Peyer's patch (tissue), 4 donors: ENCODE measurements around the gene MYO1B. TPM values are rescaled to one million over a fixed set of nuclear protein-coding genes. Genes with fewer than 3 reads are reported as not detected.

Experiments used
- DNase-seq, 3 donors: peaks; one replicate each; pipeline ENCODE4 v3.0.0-alpha.2; 2017 to 2019
- H3K27ac ChIP-seq, 4 donors: fragments of 200-600 bp; sonication (generic); one replicate each; pipeline ENCODE4 v1.5.1; 2016 to 2019
- H3K27me3 ChIP-seq, 2 donors: fragments of 200-600 bp; sonication (generic); one replicate each; pipeline ENCODE4 v1.5.1; 2019
- H3K36me3 ChIP-seq, 3 donors: fragments of 200-600 bp; sonication (generic); one replicate each; pipeline ENCODE4 v1.5.1; 2016 to 2019
- H3K4me1 ChIP-seq, 4 donors: fragments of 200-600 bp; sonication (generic); one replicate each; pipeline ENCODE4 v1.5.1; 2016 to 2019
- H3K4me3 ChIP-seq, 4 donors: fragments of 200-600 bp; sonication (generic); 1 replicate in 3 of 4; 2 replicates in 1 of 4; pipeline ENCODE4 v1.5.1; 2016 to 2019; ENCODE audit warnings: mild to moderate bottlenecking in 1 of 4
- H3K9me3 ChIP-seq, 4 donors: fragments of 200-600 bp; sonication (generic); one replicate each; pipeline ENCODE4 v1.5.1; 2016 to 2019; ENCODE audit warnings: mild to moderate bottlenecking in 1 of 4
- POLR2A ChIP-seq, 2 donors: fragments of 450-650 bp; IDR thresholded peaks; one replicate each; pipeline ENCODE4 v1.5.1; 2017; ENCODE audit warnings: antibody characterized with exemption in 2 of 2, mild to moderate bottlenecking in 2 of 2, moderate library complexity in 2 of 2
- total RNA-seq, 4 donors: library from RNA; depleted of rRNA; stranded (reverse); fragments of >200 nt; gene quantifications; one replicate each; pipeline ENCODE4 v1.1.0, GENCODE V29; 2016
- TF ChIP-seq, protein P1 (sequence below), 6 experiments: fragments of 450-650 bp in 4 of 6; fragments of 200-600 bp in 2 of 6; sonication (generic) in 1 of 6; IDR thresholded peaks; one replicate each; pipeline ENCODE4 v1.5.1; 2017 to 2019; ENCODE audit warnings: antibody characterized with exemption in 6 of 6, mild to moderate bottlenecking in 3 of 6, moderate library complexity in 1 of 6

MYO1B gene
- total RNA-seq, 4 donors from 2014 or later, result 13.1 to 25.5 (median 19.4) TPM

DNA sequence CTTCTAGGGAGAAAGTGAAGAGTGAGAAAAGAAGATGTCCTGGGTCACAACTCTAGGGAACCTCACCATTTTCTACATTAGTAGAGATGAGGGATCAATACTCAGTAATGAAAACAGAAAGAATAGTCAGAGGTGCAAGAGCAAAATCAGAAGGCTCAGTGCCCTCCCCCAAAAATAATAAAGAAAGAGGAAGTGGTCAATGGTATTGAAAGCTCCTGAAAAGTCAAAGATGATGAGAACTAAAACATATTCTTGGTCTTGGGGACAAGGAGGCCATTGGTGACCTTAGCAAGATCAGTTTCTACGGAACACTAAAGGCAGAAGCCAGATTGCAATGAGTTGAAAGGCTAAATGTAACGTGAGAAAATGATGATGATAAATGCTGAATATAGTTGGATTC, 24.5 kb upstream of the MYO1B start:
- Histone ChIP-seq H3K27ac (no peak overlapping the region), H3K36me3 (no peaks in the 10 kb centered on the region), H3K9me3 (no peaks in the 10 kb centered on the region), H3K27me3 (no peaks in the 10 kb centered on the region), H3K4me3 (no peak overlapping the region), H3K4me1 (no peaks in the 10 kb centered on the region)
- TF ChIP-seq, protein P1, sequence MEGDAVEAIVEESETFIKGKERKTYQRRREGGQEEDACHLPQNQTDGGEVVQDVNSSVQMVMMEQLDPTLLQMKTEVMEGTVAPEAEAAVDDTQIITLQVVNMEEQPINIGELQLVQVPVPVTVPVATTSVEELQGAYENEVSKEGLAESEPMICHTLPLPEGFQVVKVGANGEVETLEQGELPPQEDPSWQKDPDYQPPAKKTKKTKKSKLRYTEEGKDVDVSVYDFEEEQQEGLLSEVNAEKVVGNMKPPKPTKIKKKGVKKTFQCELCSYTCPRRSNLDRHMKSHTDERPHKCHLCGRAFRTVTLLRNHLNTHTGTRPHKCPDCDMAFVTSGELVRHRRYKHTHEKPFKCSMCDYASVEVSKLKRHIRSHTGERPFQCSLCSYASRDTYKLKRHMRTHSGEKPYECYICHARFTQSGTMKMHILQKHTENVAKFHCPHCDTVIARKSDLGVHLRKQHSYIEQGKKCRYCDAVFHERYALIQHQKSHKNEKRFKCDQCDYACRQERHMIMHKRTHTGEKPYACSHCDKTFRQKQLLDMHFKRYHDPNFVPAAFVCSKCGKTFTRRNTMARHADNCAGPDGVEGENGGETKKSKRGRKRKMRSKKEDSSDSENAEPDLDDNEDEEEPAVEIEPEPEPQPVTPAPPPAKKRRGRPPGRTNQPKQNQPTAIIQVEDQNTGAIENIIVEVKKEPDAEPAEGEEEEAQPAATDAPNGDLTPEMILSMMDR (IDR thresholded peaks at IDR 0.05), result no peak
- TF ChIP-seq POLR2A (IDR thresholded peaks at IDR 0.05), result no peak
- no peak for DNase-seq

DNA sequence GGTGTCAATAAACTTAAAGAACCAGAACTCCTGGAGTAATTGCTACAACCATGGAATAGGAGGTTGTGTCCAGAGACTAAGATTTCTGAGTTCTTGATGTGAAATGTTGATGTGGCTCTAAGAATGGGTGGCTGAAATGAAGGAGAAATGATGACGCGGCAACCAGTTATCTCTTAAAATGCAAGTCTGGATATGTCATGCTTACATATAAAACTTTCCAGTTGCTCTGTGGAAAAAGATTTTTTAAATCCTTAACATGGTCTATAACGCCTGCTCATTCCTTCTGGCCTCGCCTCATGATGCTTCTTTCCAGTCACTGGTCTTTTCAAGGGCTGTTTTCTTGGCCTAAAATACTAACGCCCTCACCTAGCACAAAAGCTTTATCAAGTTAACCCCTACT, 23.5 kb upstream of the MYO1B start:
- no peaks in the 10 kb centered on the region for H3K27me3 ChIP-seq
- TF ChIP-seq, protein P1 (IDR thresholded peaks at IDR 0.05), result no peak
- no peak for TF ChIP-seq POLR2A (IDR thresholded peaks at IDR 0.05)

DNA sequence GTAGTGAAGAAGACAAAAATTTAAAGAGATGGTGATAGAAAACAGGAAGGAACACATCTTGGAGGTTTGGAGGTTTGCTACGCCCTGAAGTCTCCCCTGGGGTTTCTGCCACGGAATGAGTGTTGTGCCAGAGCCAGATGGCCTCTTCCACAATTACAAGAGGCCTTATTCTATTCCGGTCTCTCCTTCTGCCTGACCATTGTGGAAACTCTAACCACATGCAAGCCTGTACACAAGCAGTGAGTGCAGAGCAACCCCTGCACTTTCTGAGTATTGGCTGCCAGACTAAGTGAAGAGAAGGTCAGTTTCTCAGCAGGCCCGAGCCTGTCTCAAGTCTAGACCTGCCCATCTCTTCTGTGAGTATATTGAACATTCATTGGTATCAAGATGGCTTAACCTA, 22.7 kb upstream of the MYO1B start:
- H3K36me3 ChIP-seq, result no peaks in the 10 kb centered on the region
- TF ChIP-seq, protein P1 (IDR thresholded peaks at IDR 0.05), result no peak
- no peaks in the 10 kb centered on the region for H3K27me3 ChIP-seq
- H3K27ac ChIP-seq, result no peak overlapping the region
- H3K4me3 ChIP-seq, result no peak overlapping the region
- H3K9me3 ChIP-seq, result no peaks in the 10 kb centered on the region
- DNase-seq, result no peak
- no peaks in the 10 kb centered on the region for H3K4me1 ChIP-seq

More for the DNA sequence above, 23.5 kb upstream of the MYO1B start:
- H3K4me1 ChIP-seq, result no peaks in the 10 kb centered on the region
- no peak for DNase-seq
- H3K9me3 ChIP-seq, result no peaks in the 10 kb centered on the region
- no peak overlapping the region for H3K4me3 ChIP-seq
- H3K36me3 ChIP-seq, result no peaks in the 10 kb centered on the region
- H3K27ac ChIP-seq, result no peak overlapping the region

DNA sequence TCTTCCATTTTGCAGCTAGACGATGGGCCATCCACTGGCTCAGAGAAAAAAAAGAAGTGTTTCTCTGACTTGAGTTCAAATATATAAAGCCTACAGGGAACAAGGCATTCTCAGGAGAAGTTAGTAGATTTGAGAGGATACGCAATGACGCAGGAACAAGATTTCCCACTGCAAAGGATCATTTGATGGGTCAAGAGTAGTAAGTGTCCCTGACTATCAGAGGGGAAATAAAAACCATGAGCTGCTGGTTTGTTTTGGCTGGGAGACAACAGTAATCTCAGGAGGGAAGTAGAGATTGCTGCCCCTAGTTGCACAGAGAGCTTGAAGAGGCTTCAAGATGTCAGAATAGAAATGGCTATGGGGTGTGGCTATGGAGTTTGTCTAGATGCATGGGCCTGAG, 22.3 kb upstream of the MYO1B start:
- H3K4me1 ChIP-seq, result no peaks in the 10 kb centered on the region
- no peaks in the 10 kb centered on the region for H3K27me3 ChIP-seq
- H3K9me3 ChIP-seq, result no peaks in the 10 kb centered on the region
- H3K4me3 ChIP-seq, result no peak overlapping the region
- H3K27ac ChIP-seq, result no peak overlapping the region
- H3K36me3 ChIP-seq, result no peaks in the 10 kb centered on the region
- TF ChIP-seq, protein P1 (IDR thresholded peaks at IDR 0.05), result no peak
- no peak for TF ChIP-seq POLR2A (IDR thresholded peaks at IDR 0.05)
- no peak for DNase-seq

DNA sequence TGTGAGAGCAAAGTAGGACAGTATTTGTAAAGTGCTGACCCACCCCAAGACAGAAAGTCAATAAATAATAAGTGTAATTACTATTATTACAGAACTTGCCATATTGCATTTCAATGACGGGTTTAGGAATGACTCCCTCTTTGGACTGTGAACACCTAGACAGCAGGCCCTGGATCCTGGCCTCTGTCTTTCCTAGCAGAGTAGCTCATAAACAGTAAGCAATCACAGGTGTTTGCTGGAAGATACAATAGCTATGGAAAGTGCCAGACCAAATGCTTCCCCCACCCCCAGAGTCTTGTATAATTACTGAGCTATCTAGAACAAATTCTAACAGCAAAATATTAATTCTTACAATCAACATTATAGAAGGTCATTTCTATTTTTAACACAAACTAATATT, 20.1 kb upstream of the MYO1B start:
- no peaks in the 10 kb centered on the region for H3K4me1 ChIP-seq
- H3K9me3 ChIP-seq, result no peaks in the 10 kb centered on the region
- H3K27ac ChIP-seq, result no peak overlapping the region
- H3K4me3 ChIP-seq, result no peak overlapping the region
- no peaks in the 10 kb centered on the region for H3K27me3 ChIP-seq
- DNase-seq, result no peak
- no peaks in the 10 kb centered on the region for H3K36me3 ChIP-seq
- TF ChIP-seq, protein P1 (IDR thresholded peaks at IDR 0.05), result no peak
- TF ChIP-seq POLR2A (IDR thresholded peaks at IDR 0.05), result no peak

DNA sequence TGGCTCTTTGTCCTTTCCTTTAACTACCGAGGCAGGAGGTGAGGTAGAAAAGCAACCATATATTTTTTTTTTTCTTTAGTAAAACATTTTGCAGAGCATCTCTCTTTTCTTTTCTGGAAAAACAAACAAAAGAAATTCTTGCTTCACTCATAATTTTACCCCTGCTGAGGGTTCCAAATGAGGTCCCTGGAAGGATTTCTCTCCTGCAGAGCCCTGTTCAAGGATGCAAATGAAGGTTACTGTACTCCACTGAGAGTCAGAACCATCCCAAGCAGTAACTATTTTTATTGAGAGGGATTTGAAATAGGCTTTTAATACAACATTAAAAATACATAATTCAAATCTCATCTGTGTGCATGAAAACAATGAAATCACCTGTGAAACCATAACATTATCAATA, 19.5 kb upstream of the MYO1B start:
- Histone ChIP-seq H3K4me3 (no peak overlapping the region), H3K9me3 (no peaks in the 10 kb centered on the region), H3K36me3 (no peaks in the 10 kb centered on the region), H3K27me3 (no peaks in the 10 kb centered on the region), H3K4me1 (no peaks in the 10 kb centered on the region), H3K27ac (no peak overlapping the region)
- TF ChIP-seq, protein P1 (IDR thresholded peaks at IDR 0.05), result no peak
- TF ChIP-seq POLR2A (IDR thresholded peaks at IDR 0.05), result no peak
- no peak for DNase-seq
